Astrocyte (in vitro differentiated cells and primary cell): ENCODE data around the gene RALGAPB.

Experiments used
- CTCF ChIP-seq: IDR thresholded peaks from 2 replicates; pipeline ENCODE4 v1.5.1; 2011; ENCODE audit warnings: low read depth, mild to moderate bottlenecking, inconsistent platforms, low read length, moderate library complexity; ENCODE audit not compliant: insufficient read depth
- EZH2 ChIP-seq: IDR thresholded peaks from 2 replicates; pipeline ENCODE4 v1.6.1; 2012; ENCODE audit warnings: mild to moderate bottlenecking, low read length, inconsistent platforms; ENCODE audit not compliant: insufficient read depth

- TF ChIP-seq CTCF (no peak), EZH2 (no peak)
Measured at GRCh38 chr20:38589351-38589750, 116.7 kb downstream of the RALGAPB start.
